Astrocyte (in vitro differentiated cells and primary cell): ENCODE results near the gene ALOXE3. TPM values are rescaled to one million over a fixed set of nuclear protein-coding genes. Genes with fewer than 3 reads are reported as not detected.

Experiments
- DNase-seq: peaks from one replicate; pipeline ENCODE4 v3.0.0-alpha.2; 2010; ENCODE audit warnings: low read depth
- FAIRE-seq: peaks from 2 replicates; lab custom pipeline; 2011; peaks lifted over from hg19 to GRCh38; lab: Jason Lieb, UNC
- H2AFZ ChIP-seq: 2 replicates; pipeline ENCODE4 v1.6.0; 2012; ENCODE audit warnings: low read depth, low read length, inconsistent platforms
- H3K27ac ChIP-seq: 2 replicates; pipeline ENCODE4 v1.5.1; 2011; ENCODE audit warnings: low read depth, low read length, inconsistent platforms
- H3K27me3 ChIP-seq: 2 replicates; pipeline ENCODE4 v1.6.0; 2011; ENCODE audit warnings: low read length, inconsistent platforms; ENCODE audit not compliant: insufficient read depth
- H3K36me3 ChIP-seq: 2 replicates; pipeline ENCODE4 v1.5.1; 2011; ENCODE audit warnings: low read length, inconsistent platforms; ENCODE audit not compliant: insufficient read depth
- H3K4me1 ChIP-seq: 2 replicates; pipeline ENCODE4 v1.5.1; 2011; ENCODE audit warnings: low read length, inconsistent platforms; ENCODE audit not compliant: insufficient read depth
- H3K4me2 ChIP-seq: 2 replicates; pipeline ENCODE4 v1.6.0; 2012; ENCODE audit warnings: low read length, inconsistent platforms
- H3K4me3 ChIP-seq: 2 replicates; pipeline ENCODE4 v1.5.1; 2011; ENCODE audit warnings: low read depth, mild to moderate bottlenecking, low read length, inconsistent platforms; ENCODE audit not compliant: insufficient read depth
- H3K79me2 ChIP-seq: 2 replicates; pipeline ENCODE4 v1.6.0; 2012; ENCODE audit warnings: mild to moderate bottlenecking, low read length, inconsistent platforms; ENCODE audit not compliant: insufficient read depth
- H3K9ac ChIP-seq: 2 replicates; pipeline ENCODE4 v1.6.0; 2012; ENCODE audit warnings: mild to moderate bottlenecking, low read length, inconsistent platforms
- H3K9me3 ChIP-seq: 2 replicates; pipeline ENCODE4 v1.5.1; 2012; ENCODE audit warnings: low read depth, mild to moderate bottlenecking, low read length, inconsistent platforms; ENCODE audit not compliant: insufficient read depth
- H4K20me1 ChIP-seq: 2 replicates; pipeline ENCODE4 v1.6.0; 2012; ENCODE audit warnings: low read length, inconsistent platforms; ENCODE audit not compliant: insufficient read depth
- H3K27ac Mint-ChIP-seq: one replicate; pipeline ENCODE4 v1.8.0; 2021; ENCODE audit warnings: mild to moderate bottlenecking, mixed read lengths; ENCODE audit not compliant: unreplicated experiment
- H3K27me3 Mint-ChIP-seq: one replicate; pipeline ENCODE4 v1.8.0; 2021; ENCODE audit warnings: low read depth, mixed read lengths; ENCODE audit not compliant: unreplicated experiment
- H3K36me3 Mint-ChIP-seq: one replicate; pipeline ENCODE4 v1.8.0; 2021; ENCODE audit warnings: low read depth, mixed read lengths; ENCODE audit not compliant: unreplicated experiment
- H3K4me1 Mint-ChIP-seq: one replicate; pipeline ENCODE4 v1.8.0; 2021; ENCODE audit warnings: low read depth, mixed read lengths; ENCODE audit not compliant: unreplicated experiment
- H3K4me3 Mint-ChIP-seq: one replicate; pipeline ENCODE4 v1.8.0; 2021; ENCODE audit warnings: mild to moderate bottlenecking, moderate library complexity, mixed read lengths; ENCODE audit not compliant: unreplicated experiment
- H3K9me3 Mint-ChIP-seq: one replicate; pipeline ENCODE4 v1.8.0; 2021; ENCODE audit warnings: mild to moderate bottlenecking, mixed read lengths; ENCODE audit not compliant: unreplicated experiment
- EZH2 ChIP-seq: IDR thresholded peaks from 2 replicates; pipeline ENCODE4 v1.6.1; 2012; ENCODE audit warnings: mild to moderate bottlenecking, low read length, inconsistent platforms; ENCODE audit not compliant: insufficient read depth
- total RNA-seq: library from RNA; stranded (reverse); gene quantifications from 2 replicates; pipeline ENCODE4 v1.2.1, GENCODE V29; 2021
- TF ChIP-seq, protein P1 (sequence below): IDR thresholded peaks from 2 replicates; pipeline ENCODE4 v1.5.1; 2011; ENCODE audit warnings: low read depth, mild to moderate bottlenecking, inconsistent platforms, low read length, moderate library complexity; ENCODE audit not compliant: insufficient read depth

Gene ALOXE3
- total RNA-seq, 1 donor from 2014 or later = 0.82 TPM

DNA sequence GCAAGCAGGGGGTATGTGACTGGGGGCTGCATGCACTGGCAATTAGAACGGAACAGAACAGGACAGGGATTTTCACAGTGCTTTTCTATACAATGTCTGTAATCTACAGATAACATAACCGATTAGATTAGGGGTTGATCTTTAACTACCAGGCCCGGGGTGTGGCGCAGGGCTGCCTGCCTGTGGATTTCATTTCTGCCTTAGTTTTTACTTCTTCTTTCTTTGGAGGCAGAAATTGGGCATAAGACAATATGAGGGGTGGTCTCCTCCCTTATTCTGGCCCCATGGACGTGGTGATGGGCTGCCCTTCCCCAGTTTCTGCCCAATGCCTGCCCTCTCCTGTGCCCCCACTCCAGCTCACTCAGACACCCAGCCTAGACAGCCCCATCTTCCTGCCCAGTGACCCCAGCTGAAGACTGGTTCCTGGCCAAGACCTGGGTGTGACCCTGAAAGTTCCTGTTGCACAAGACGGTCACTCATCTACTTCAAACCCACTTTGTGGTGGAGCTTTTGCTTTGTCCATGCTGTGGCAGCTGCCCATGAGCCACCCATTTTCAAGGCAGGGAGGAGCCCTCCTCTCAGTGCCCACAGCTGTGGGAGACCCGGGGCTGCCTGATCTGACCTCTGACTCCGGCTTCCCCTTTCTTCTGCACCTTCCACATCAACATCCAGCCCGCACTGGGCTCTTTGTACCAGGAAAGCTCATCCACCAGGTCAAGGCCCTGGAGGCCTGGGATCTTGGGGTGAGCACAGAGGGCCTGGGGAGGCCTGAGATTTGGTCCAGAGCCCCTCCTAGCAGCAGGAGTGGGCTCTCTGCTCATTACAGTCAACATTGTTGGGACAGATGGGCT, 49.4 kb downstream of the ALOXE3 start:
- H3K4me3 Mint-ChIP-seq = no peak overlapping the region
- H3K79me2 ChIP-seq = no peaks in the 10 kb centered on the region
- H3K27ac ChIP-seq = no peak overlapping the region
- no peak overlapping the region for H3K9ac ChIP-seq
- no peaks in the 10 kb centered on the region for H3K36me3 ChIP-seq
- H3K4me3 ChIP-seq = no peak overlapping the region
- H3K4me2 ChIP-seq = no peak overlapping the region
- H3K4me1 ChIP-seq = peaks cover 2% of the 10 kb centered on the region
- no peak overlapping the region for H2AFZ ChIP-seq
- peaks cover 96% of the 10 kb centered on the region for H3K27me3 Mint-ChIP-seq
- H3K27me3 ChIP-seq = peaks cover 53% of the 10 kb centered on the region
- peaks cover 3% of the 10 kb centered on the region for H3K9me3 Mint-ChIP-seq
- H4K20me1 ChIP-seq = no peaks in the 10 kb centered on the region
- H3K4me1 Mint-ChIP-seq = peaks cover 4% of the 10 kb centered on the region
- no peaks in the 10 kb centered on the region for H3K9me3 ChIP-seq
- H3K27ac Mint-ChIP-seq = no peak overlapping the region
- TF ChIP-seq, protein P1, sequence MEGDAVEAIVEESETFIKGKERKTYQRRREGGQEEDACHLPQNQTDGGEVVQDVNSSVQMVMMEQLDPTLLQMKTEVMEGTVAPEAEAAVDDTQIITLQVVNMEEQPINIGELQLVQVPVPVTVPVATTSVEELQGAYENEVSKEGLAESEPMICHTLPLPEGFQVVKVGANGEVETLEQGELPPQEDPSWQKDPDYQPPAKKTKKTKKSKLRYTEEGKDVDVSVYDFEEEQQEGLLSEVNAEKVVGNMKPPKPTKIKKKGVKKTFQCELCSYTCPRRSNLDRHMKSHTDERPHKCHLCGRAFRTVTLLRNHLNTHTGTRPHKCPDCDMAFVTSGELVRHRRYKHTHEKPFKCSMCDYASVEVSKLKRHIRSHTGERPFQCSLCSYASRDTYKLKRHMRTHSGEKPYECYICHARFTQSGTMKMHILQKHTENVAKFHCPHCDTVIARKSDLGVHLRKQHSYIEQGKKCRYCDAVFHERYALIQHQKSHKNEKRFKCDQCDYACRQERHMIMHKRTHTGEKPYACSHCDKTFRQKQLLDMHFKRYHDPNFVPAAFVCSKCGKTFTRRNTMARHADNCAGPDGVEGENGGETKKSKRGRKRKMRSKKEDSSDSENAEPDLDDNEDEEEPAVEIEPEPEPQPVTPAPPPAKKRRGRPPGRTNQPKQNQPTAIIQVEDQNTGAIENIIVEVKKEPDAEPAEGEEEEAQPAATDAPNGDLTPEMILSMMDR = no peak
- TF ChIP-seq EZH2 = no peak
- DNase-seq (no peak), FAIRE-seq (no peak)
- peaks cover 1% of the 10 kb centered on the region for H3K36me3 Mint-ChIP-seq

DNA sequence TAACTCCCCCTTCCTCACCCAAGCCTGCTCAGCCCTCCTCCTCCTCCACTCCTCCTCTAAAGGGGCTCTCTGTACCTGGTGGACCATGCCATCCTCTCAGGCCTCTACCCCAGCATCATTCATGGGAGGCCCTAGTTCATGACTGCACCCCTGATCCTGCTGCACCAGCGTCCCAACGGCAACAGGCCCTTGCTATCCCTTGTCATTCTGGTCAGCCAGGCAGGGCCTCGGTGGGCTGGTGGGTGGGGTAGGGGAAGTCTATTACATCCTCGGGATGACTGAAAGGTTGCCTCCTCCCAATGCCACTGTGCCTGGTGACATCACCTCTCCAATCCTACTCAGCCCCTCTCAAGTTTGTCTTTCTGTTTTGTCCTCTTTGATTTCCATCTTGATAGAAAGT, 50.5 kb downstream of the ALOXE3 start:
- peaks cover 2% of the 10 kb centered on the region for H3K4me1 ChIP-seq
- no peaks in the 10 kb centered on the region for H3K4me1 Mint-ChIP-seq
- H3K27ac ChIP-seq = no peak overlapping the region

More for the DNA sequence above, 50.5 kb downstream of the ALOXE3 start:
- H3K27ac Mint-ChIP-seq = no peak overlapping the region
- Histone ChIP-seq H3K27me3 (peaks cover 51% of the 10 kb centered on the region), H3K36me3 (no peaks in the 10 kb centered on the region), H3K4me2 (no peak overlapping the region), H3K9ac (no peak overlapping the region), H4K20me1 (no peaks in the 10 kb centered on the region), H3K79me2 (no peaks in the 10 kb centered on the region), H3K4me3 (no peak overlapping the region), H2AFZ (no peak overlapping the region), H3K9me3 (no peaks in the 10 kb centered on the region)
- FAIRE-seq = no peak
- H3K4me3 Mint-ChIP-seq = no peak overlapping the region
- H3K9me3 Mint-ChIP-seq = peaks cover 3% of the 10 kb centered on the region
- peaks cover 1% of the 10 kb centered on the region for H3K36me3 Mint-ChIP-seq
- TF ChIP-seq EZH2 = no peak
- TF ChIP-seq, protein P1 = no peak
- DNase-seq = no peak
- H3K27me3 Mint-ChIP-seq = peaks cover 94% of the 10 kb centered on the region
